Esophagus muscularis mucosa (tissue), 3 donors: ENCODE results near the gene NAE1.

ENCODE experiments used
- EP300 ChIP-seq: sonication (generic); formaldehyde crosslinking; IDR thresholded peaks from one replicate; pipeline ENCODE4 v1.6.1; 2017; ENCODE audit warnings: antibody characterized with exemption
- TF ChIP-seq, protein P1 (sequence below), 3 experiments: fragments of 200-600 bp in 2 of 3; fragments of 450-650 bp in 1 of 3; sonication (generic) in 2 of 3; IDR thresholded peaks; one replicate each; pipeline ENCODE4 v1.5.1; 2017 to 2019; ENCODE audit warnings: antibody characterized with exemption in 3 of 3, mild to moderate bottlenecking in 2 of 3, moderate library complexity in 1 of 3

GRCh38 chr16:66798161-66798560 lies 32.6 kb downstream of the NAE1 start:
- TF ChIP-seq, protein P1, sequence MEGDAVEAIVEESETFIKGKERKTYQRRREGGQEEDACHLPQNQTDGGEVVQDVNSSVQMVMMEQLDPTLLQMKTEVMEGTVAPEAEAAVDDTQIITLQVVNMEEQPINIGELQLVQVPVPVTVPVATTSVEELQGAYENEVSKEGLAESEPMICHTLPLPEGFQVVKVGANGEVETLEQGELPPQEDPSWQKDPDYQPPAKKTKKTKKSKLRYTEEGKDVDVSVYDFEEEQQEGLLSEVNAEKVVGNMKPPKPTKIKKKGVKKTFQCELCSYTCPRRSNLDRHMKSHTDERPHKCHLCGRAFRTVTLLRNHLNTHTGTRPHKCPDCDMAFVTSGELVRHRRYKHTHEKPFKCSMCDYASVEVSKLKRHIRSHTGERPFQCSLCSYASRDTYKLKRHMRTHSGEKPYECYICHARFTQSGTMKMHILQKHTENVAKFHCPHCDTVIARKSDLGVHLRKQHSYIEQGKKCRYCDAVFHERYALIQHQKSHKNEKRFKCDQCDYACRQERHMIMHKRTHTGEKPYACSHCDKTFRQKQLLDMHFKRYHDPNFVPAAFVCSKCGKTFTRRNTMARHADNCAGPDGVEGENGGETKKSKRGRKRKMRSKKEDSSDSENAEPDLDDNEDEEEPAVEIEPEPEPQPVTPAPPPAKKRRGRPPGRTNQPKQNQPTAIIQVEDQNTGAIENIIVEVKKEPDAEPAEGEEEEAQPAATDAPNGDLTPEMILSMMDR (IDR thresholded peaks at IDR 0.05): no peak
- TF ChIP-seq EP300: no peak
